HAP-1 (cell line): ENCODE data around the gene ADCY9.
"Not testable (repeated sequence)": the region's sequence is repeated elsewhere in the genome, so short reads cannot be mapped to it uniquely, and the experiment has no call there.

ENCODE experiments used
- DNase-seq, 2 experiments: peaks; one replicate each; pipeline ENCODE4 v3.0.0-alpha.2; 2016 to 2020; ENCODE audit warnings: low spot score in 2 of 2
- H3K27me3 ChIP-seq: fragments of 250-450 bp; sonication (Bioruptor Pico); 2 replicates; pipeline ENCODE4 v1.5.1; 2020; ENCODE audit warnings: low read depth, mild to moderate bottlenecking, moderate library complexity
- H3K36me3 ChIP-seq: fragments of 250-450 bp; sonication (Bioruptor Pico); replicated peaks from 2 replicates; pipeline ENCODE4 v1.5.1; 2020; ENCODE audit warnings: mild to moderate bottlenecking
- H3K4me1 ChIP-seq: fragments of 250-450 bp; sonication (Bioruptor Pico); 2 replicates; pipeline ENCODE4 v1.5.1; 2020; ENCODE audit warnings: mild to moderate bottlenecking
- H3K4me3 ChIP-seq: fragments of 250-450 bp; sonication (Bioruptor Pico); 2 replicates; pipeline ENCODE4 v1.5.1; 2020; ENCODE audit warnings: mild to moderate bottlenecking, moderate library complexity
- H3K9me3 ChIP-seq: fragments of 250-450 bp; sonication (Bioruptor Pico); 2 replicates; pipeline ENCODE4 v1.5.1; 2020; ENCODE audit warnings: mild to moderate bottlenecking, moderate library complexity
- in situ Hi-C: fragments of 300-500 bp; cut with MboI; formaldehyde crosslinking; loops from 3 replicates; pipeline ENCODE4 v1.14.3; 2020; ENCODE audit warnings: low sequenced_read_pairs, inconsistent platforms, mixed read lengths

Gene ADCY9

GRCh38 chr16:3927147-3927546 is 189.1 kb downstream of the ADCY9 start:
- in situ Hi-C loops, H3K4me3 ChIP-seq, H3K4me1 ChIP-seq, H3K27me3 ChIP-seq, H3K9me3 ChIP-seq, H3K36me3 ChIP-seq, DNase-seq: not testable (repeated sequence)

- H3K9me3 ChIP-seq = peaks cover 2% of the 10 kb centered on the region; the same call in 1 of the 2 replicates
- H3K4me3 ChIP-seq = no peak overlapping the region
- in situ Hi-C loops = no loop called here
- H3K4me1 ChIP-seq = no peaks in the 10 kb centered on the region
- no peaks in the 10 kb centered on the region for H3K27me3 ChIP-seq
- H3K36me3 ChIP-seq = no peaks in the 10 kb centered on the region
- no peak for DNase-seq
Measured at GRCh38 chr16:3924763-3925162, 191.5 kb downstream of the ADCY9 start.

- Histone ChIP-seq H3K27me3 (no peaks in the 10 kb centered on the region), H3K9me3 (peaks cover 6% of the 10 kb centered on the region; the same call in 1 of the 2 replicates), H3K4me1 (no peaks in the 10 kb centered on the region), H3K36me3 (no peaks in the 10 kb centered on the region), H3K4me3 (no peak overlapping the region)
- in situ Hi-C loops = no loop called here
- DNase-seq = no peak
Measured at GRCh38 chr16:3922241-3922640, 194.0 kb downstream of the ADCY9 start.

GRCh38 chr16:3920206-3920605 is 196.0 kb downstream of the ADCY9 start:
- peaks cover 6% of the 10 kb centered on the region; the same call in 1 of the 2 replicates for H3K9me3 ChIP-seq
- no peaks in the 10 kb centered on the region for H3K36me3 ChIP-seq
- H3K4me3 ChIP-seq = no peak overlapping the region
- no peaks in the 10 kb centered on the region for H3K4me1 ChIP-seq
- H3K27me3 ChIP-seq = no peaks in the 10 kb centered on the region
- DNase-seq = no peak
- in situ Hi-C loops = no loop called here

GRCh38 chr16:3919413-3919812 is 196.8 kb downstream of the ADCY9 start:
- in situ Hi-C loops = no loop called here

GRCh38 chr16:3915426-3916260 is 200.6 kb downstream of the ADCY9 start:
- no peaks in the 10 kb centered on the region for H3K27me3 ChIP-seq
- H3K4me1 ChIP-seq = no peaks in the 10 kb centered on the region
- in situ Hi-C loops = no loop called here
- no peak for DNase-seq
- H3K36me3 ChIP-seq = no peaks in the 10 kb centered on the region
- H3K4me3 ChIP-seq = no peak overlapping the region
- peaks cover 6% of the 10 kb centered on the region; the same call in 1 of the 2 replicates for H3K9me3 ChIP-seq

More at GRCh38 chr16:3919413-3919812, 196.8 kb downstream of the ADCY9 start:
- H3K27me3 ChIP-seq = no peaks in the 10 kb centered on the region
- H3K4me3 ChIP-seq = no peak overlapping the region
- H3K9me3 ChIP-seq = peaks cover 6% of the 10 kb centered on the region; the same call in 1 of the 2 replicates
- no peak for DNase-seq
- H3K4me1 ChIP-seq = no peaks in the 10 kb centered on the region
- no peaks in the 10 kb centered on the region for H3K36me3 ChIP-seq

- Histone ChIP-seq H3K27me3 (no peaks in the 10 kb centered on the region), H3K4me3 (no peak overlapping the region), H3K9me3 (no peaks in the 10 kb centered on the region), H3K36me3 (no peaks in the 10 kb centered on the region), H3K4me1 (no peaks in the 10 kb centered on the region)
- in situ Hi-C loops = no loop called here
- DNase-seq = no peak
Measured at GRCh38 chr16:3912897-3913296, 203.3 kb downstream of the ADCY9 start.
